Fibroblast of lung (primary cell): ENCODE measurements around the gene SETBP1.

Source experiments
- CTCF ChIP-seq, 2 donors: IDR thresholded peaks in 1 of 2; conservative IDR thresholded peaks in 1 of 2; 1 replicate in 1 of 2; 2 replicates in 1 of 2; pipeline ENCODE4 v1.5.1; 2011 to 2012; ENCODE audit warnings: low read length in 2 of 2, control low read depth in 1 of 2, inconsistent platforms in 1 of 2, low read depth in 1 of 2, mild to moderate bottlenecking in 1 of 2
- EZH2 ChIP-seq: IDR thresholded peaks from 2 replicates; pipeline ENCODE4 v1.5.1; 2012; ENCODE audit warnings: low read length, control low read depth, mild to moderate bottlenecking; ENCODE audit errors: missing control alignments

- no peak for TF ChIP-seq EZH2
- no peak for TF ChIP-seq CTCF (conservative IDR thresholded peaks at IDR 0.05 in 1 of 2, IDR thresholded peaks at IDR 0.05 in 1 of 2; ENCODE audit: low read depth in 1 of 2, low read length in 2 of 2)
These were observed 87.1 kb downstream of the SETBP1 start for GRCh38 chr18:44767807-44768206.
